ENCODE data around the gene TBX3. TPM values are rescaled to one million over a fixed set of nuclear protein-coding genes. Genes with fewer than 3 reads are reported as not detected.

TBX3 gene
- total and polyA plus RNA-seq, 10 of the 15 experiments (the other 5 are each of a cell fraction or from before 2014, with no cell fraction given) = 0.04 to 0.28 (median 0.08) TPM; not detected in 7

DNA sequence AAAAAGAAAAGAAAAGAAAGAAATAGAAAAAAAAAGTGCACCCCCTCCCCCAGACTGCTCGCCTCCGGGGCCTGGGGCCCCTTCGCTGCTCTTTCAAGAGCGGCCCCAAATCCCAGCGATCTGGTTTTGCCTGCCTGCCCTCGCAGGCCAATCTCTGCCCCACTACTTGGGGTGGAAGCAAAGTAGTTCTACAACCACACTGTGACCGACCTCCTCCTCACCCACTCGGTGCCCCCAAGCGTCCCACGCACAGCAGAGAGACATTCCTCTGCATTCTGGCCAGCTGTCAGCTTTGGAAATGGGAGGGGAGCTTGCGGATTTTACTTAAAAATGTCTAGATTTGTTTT is 2.4 kb upstream of the TBX3 start (continued):
- TF ChIP-seq MTA2 (IDR thresholded peaks at IDR 0.05; ENCODE audit: low read depth) (no peak), NR2F1 (conservative IDR thresholded peaks at IDR 0.05) (no peak), WRNIP1 (IDR thresholded peaks at IDR 0.05; ENCODE audit: borderline replicate concordance, low read depth, low read length) (no peak), CREM (IDR thresholded peaks at IDR 0.05; ENCODE audit: low read depth) (no peak), LARP7 (IDR thresholded peaks at IDR 0.05) (no peak), SREBF1 (IDR thresholded peaks at IDR 0.05; ENCODE audit: low read length) (no peak), TBL1XR1 (IDR thresholded peaks at IDR 0.05; ENCODE audit: low read depth, low read length) (no peak)
- TF ChIP-seq, protein P1, sequence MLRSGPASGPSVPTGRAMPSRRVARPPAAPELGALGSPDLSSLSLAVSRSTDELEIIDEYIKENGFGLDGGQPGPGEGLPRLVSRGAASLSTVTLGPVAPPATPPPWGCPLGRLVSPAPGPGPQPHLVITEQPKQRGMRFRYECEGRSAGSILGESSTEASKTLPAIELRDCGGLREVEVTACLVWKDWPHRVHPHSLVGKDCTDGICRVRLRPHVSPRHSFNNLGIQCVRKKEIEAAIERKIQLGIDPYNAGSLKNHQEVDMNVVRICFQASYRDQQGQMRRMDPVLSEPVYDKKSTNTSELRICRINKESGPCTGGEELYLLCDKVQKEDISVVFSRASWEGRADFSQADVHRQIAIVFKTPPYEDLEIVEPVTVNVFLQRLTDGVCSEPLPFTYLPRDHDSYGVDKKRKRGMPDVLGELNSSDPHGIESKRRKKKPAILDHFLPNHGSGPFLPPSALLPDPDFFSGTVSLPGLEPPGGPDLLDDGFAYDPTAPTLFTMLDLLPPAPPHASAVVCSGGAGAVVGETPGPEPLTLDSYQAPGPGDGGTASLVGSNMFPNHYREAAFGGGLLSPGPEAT (IDR thresholded peaks at IDR 0.05; ENCODE audit: low read depth) = no peak
- TF ChIP-seq, protein P2, sequence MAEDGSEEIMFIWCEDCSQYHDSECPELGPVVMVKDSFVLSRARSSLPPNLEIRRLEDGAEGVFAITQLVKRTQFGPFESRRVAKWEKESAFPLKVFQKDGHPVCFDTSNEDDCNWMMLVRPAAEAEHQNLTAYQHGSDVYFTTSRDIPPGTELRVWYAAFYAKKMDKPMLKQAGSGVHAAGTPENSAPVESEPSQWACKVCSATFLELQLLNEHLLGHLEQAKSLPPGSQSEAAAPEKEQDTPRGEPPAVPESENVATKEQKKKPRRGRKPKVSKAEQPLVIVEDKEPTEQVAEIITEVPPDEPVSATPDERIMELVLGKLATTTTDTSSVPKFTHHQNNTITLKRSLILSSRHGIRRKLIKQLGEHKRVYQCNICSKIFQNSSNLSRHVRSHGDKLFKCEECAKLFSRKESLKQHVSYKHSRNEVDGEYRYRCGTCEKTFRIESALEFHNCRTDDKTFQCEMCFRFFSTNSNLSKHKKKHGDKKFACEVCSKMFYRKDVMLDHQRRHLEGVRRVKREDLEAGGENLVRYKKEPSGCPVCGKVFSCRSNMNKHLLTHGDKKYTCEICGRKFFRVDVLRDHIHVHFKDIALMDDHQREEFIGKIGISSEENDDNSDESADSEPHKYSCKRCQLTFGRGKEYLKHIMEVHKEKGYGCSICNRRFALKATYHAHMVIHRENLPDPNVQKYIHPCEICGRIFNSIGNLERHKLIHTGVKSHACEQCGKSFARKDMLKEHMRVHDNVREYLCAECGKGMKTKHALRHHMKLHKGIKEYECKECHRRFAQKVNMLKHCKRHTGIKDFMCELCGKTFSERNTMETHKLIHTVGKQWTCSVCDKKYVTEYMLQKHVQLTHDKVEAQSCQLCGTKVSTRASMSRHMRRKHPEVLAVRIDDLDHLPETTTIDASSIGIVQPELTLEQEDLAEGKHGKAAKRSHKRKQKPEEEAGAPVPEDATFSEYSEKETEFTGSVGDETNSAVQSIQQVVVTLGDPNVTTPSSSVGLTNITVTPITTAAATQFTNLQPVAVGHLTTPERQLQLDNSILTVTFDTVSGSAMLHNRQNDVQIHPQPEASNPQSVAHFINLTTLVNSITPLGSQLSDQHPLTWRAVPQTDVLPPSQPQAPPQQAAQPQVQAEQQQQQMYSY (CRISPR knock-in tag; IDR thresholded peaks at IDR 0.05) = no peak

DNA sequence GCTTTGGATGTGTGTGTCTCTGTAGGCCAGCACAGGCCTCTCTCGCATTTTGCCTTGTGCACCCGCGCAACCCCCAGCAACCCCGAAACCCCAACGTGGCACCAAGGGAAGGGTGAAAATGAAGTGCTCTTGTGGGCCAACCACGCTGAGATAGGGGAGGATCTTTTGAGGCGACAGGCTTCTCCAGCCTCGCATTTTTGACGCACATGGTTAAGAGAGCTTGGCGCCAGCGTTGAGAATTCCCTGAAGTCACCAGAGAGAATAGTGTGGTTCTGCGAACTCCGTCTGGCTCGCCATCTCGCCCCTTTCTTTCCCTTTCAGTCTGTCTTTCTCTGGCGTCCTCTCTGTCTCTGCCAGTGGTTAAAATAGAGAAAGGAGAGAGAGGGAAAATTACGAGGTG is 1.9 kb upstream of the TBX3 start:
- ChIA-PET SMC1A (ENCODE audit: uncharacterized antibody, unreplicated experiment) (no interaction called here), POLR2A (no interaction called here), CTCF (no interaction called here), RAD21 (ENCODE audit: unreplicated experiment) (no interaction called here)
- DNase-seq (ENCODE audit: low read depth, low spot score) (no peak), FAIRE-seq (no peak), ATAC-seq (no peak)
- BruUV-seq (replicated peaks) = no TSS peak
- H3K27me3 ChIP-seq (replicated peaks in 1 of 2; ENCODE audit: control insufficient read depth in 2 of 2, insufficient read depth in 2 of 2, low read length in 1 of 2) = peaks cover 2 to 25% of the 10 kb centered on the region in 2 experiments
- intact Hi-C loops (cut with micrococcal nuclease; ENCODE audit: unreplicated experiment) (no loop called here), in situ Hi-C loops (cut with MboI) (no loop called here)
- no peak overlapping the region for H3K9ac ChIP-seq (ENCODE audit: control insufficient read depth, insufficient read depth, low read length)
- H3K36me3 ChIP-seq (ENCODE audit: control insufficient read depth in 2 of 2, insufficient read depth in 2 of 2, low read length in 1 of 2) = no peaks in the 10 kb centered on the region
- H3K4me3 ChIP-seq = no peak overlapping the region
- H4K20me1 ChIP-seq (ENCODE audit: control insufficient read depth, insufficient read depth) = no peaks in the 10 kb centered on the region
- no peaks in the 10 kb centered on the region for H3K4me1 ChIP-seq (ENCODE audit: control insufficient read depth, insufficient read depth, low read length)
- H3K27ac ChIP-seq (ENCODE audit: control insufficient read depth, insufficient read depth) = no peak overlapping the region
- H3K4me2 ChIP-seq (ENCODE audit: control insufficient read depth, insufficient read depth) = no peak overlapping the region
- no peak overlapping the region for H2AFZ ChIP-seq (ENCODE audit: control insufficient read depth, low read depth, low read length)
- WGBS (ENCODE audit: insufficient coverage, insufficient replicate concordance, low lambda C conversion rate, missing lambda C conversion rate) = 28% methylated on average over 16 of the region's 17 CpGs
- H3K79me2 ChIP-seq (ENCODE audit: control insufficient read depth, insufficient read depth, low read length) = no peaks in the 10 kb centered on the region
- peaks cover 1% of the 10 kb centered on the region; the same call in 1 of the 3 replicates for H3K9me3 ChIP-seq (replicated peaks; ENCODE audit: control insufficient read depth, insufficient read depth, low read length)
- TF ChIP-seq SMAD5 (IDR thresholded peaks at IDR 0.05; ENCODE audit: low read depth) (no peak), CREM (IDR thresholded peaks at IDR 0.05; ENCODE audit: low read depth) (no peak), MEF2A (IDR thresholded peaks at IDR 0.05; ENCODE audit: insufficient read depth, low read depth, low read length) (no peak), MEF2B (IDR thresholded peaks at IDR 0.05; ENCODE audit: partially characterized antibody, poor library complexity, severe bottlenecking) (no peak)
- TF ChIP-seq, protein P3, sequence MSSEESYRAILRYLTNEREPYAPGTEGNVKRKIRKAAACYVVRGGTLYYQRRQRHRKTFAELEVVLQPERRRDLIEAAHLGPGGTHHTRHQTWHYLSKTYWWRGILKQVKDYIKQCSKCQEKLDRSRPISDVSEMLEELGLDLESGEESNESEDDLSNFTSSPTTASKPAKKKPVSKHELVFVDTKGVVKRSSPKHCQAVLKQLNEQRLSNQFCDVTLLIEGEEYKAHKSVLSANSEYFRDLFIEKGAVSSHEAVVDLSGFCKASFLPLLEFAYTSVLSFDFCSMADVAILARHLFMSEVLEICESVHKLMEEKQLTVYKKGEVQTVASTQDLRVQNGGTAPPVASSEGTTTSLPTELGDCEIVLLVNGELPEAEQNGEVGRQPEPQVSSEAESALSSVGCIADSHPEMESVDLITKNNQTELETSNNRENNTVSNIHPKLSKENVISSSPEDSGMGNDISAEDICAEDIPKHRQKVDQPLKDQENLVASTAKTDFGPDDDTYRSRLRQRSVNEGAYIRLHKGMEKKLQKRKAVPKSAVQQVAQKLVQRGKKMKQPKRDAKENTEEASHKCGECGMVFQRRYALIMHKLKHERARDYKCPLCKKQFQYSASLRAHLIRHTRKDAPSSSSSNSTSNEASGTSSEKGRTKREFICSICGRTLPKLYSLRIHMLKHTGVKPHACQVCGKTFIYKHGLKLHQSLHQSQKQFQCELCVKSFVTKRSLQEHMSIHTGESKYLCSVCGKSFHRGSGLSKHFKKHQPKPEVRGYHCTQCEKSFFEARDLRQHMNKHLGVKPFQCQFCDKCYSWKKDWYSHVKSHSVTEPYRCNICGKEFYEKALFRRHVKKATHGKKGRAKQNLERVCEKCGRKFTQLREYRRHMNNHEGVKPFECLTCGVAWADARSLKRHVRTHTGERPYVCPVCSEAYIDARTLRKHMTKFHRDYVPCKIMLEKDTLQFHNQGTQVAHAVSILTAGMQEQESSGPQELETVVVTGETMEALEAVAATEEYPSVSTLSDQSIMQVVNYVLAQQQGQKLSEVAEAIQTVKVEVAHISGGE (CRISPR knock-in tag; IDR thresholded peaks at IDR 0.05) = no peak
- TF ChIP-seq, protein P4, sequence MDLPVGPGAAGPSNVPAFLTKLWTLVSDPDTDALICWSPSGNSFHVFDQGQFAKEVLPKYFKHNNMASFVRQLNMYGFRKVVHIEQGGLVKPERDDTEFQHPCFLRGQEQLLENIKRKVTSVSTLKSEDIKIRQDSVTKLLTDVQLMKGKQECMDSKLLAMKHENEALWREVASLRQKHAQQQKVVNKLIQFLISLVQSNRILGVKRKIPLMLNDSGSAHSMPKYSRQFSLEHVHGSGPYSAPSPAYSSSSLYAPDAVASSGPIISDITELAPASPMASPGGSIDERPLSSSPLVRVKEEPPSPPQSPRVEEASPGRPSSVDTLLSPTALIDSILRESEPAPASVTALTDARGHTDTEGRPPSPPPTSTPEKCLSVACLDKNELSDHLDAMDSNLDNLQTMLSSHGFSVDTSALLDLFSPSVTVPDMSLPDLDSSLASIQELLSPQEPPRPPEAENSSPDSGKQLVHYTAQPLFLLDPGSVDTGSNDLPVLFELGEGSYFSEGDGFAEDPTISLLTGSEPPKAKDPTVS (IDR thresholded peaks at IDR 0.05; ENCODE audit: low read depth, low read length) = no peak
